Glomerular endothelial cell (primary cell): ENCODE measurements around the gene ROR2. TPM values are rescaled to one million over a fixed set of nuclear protein-coding genes. Genes with fewer than 3 reads are reported as not detected.

Experiments
- DNase-seq: peaks from one replicate; pipeline ENCODE4 v3.0.0-alpha.2; 2011; ENCODE audit warnings: low read depth, low spot score; ENCODE audit errors: extremely low read depth
- total RNA-seq: library from RNA; depleted of rRNA; stranded (reverse); fragments of >200 nt; gene quantifications from 2 replicates; pipeline ENCODE4 v1.2.3, GENCODE V29; 2015

Gene ROR2
- total RNA-seq, 1 donor from 2014 or later, result 0.12 TPM

DNA sequence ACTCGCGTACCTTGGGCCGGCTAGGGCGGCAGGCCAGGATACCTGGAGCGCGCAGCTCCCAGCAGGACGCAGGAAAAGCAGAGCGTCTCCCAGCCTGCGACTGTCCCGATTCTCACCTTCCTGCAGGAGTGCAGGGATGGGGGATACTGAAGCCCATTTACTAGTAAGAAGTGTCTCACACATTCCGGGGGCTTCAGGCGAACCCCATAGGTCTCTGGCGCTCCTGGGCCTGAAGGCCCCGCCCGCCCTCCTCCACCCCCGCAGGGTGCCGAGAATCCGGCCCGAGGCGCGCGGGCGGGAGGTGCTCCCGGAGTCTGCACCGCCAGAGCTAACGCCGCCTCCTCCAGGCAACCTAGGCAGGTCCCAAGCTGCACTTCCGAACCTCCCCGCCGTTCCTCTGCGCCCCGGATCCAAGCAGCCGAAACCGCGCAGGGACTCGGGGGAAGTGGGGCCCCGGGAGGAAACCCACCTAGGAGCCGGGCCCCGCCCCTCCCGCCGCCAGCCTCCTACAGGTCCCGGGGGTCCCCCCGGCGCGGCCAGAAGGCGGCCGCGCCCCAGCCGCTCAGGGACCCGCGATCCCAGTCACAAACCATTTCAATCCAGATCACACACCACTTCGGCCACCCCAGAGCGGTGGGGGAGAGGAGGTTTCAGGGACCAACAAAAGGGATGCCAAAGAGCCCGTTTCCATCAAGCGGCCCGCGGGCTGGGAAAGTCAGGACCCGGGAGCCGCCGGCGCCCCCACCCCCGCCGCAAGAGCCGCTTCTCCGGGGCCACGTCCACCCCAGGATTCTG lies 1.2 kb downstream of the ROR2 start:
- DNase-seq, result no peak

DNA sequence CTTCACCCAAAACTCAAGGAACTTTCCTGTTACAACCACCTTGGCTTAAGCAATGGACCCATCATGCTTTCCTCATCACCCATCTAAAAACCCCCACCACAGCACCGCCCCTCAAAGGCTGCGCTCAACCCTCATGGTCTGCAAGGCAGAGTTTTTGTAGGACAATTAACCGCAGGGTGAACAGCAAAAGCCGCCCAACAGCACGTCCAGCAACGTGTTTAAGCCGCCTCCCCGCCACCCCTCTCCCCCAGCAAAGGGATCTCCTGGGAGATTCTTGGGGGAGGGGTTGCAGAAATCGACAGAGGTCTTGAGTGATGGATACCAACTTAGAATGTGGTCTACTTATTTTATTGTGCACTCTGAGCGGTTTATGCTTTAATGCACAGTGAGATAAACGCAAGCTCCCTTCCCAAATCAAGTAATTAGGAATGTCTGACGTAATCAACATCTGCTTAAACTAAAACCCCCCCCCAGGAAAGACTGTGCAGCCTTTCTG lies 1.9 kb downstream of the ROR2 start:
- no peak for DNase-seq

GRCh38 chr9:91946653-91947488 lies 3.2 kb downstream of the ROR2 start:
- no peak for DNase-seq

DNA sequence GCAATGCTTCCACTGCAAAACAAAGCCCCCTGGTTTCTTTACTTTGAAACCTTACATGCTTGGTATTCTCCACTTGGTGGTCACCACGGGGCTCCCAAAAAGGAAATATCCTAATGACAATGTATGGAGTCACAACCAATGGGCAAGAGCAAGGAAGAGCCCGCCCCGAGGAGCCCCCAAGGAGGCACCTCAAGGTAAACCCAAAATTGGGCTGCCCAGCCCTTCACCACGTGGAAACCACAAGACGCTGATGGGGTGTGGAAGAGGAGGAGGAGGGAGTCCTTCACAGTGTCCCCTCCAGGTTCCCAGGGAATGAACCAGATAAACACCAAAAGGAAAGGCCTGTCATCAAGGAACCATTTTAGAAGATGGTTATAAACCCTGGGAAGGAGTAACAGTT lies 3.8 kb downstream of the ROR2 start:
- no peak for DNase-seq

GRCh38 chr9:91945277-91946085 lies 4.5 kb downstream of the ROR2 start:
- DNase-seq, result no peak

DNA sequence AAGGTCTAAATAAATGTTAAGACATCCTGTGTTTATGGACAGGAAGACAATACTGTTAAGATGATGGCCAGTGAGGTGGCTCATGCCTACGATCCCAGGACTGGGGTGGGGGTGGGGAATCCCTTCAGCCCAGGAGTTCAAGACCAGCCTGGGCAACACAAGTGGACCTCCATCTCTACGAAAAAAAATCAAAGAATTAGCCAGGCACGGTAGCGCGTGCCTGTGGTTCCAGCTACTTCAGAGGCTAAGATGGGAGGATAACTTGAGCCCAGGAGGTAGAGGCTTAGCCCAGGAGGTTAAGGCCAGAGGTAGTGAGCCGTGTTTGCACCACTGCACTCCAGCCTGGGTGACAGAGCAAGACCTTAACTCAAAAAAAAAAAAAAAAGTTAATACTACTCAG lies 5.3 kb downstream of the ROR2 start:
- no peak for DNase-seq

GRCh38 chr9:91943478-91944470 lies 6.3 kb downstream of the ROR2 start:
- no peak for DNase-seq

GRCh38 chr9:91942201-91942600 lies 7.8 kb downstream of the ROR2 start:
- DNase-seq, result no peak

DNA sequence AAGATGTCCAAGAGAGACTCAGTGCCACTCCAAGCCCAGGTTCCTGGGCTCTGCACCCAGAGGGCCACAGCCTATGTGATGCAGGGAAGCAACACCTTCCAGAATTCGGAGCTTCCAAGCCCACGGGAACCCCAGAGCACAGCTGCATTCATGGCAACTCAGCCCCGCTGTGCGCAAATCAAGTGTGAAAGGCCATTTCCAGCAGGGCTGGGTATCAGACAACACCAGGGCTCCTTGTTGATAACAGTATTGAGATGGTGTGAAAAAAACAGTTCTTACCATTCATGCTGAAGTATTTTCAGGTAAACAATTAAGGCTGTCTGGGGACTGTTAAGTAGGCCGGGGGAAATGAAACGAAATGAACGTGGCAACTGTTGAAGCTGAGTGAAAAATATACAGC lies 10.1 kb downstream of the ROR2 start:
- no peak for DNase-seq

GRCh38 chr9:91937727-91938126 lies 12.3 kb downstream of the ROR2 start:
- no peak for DNase-seq

DNA sequence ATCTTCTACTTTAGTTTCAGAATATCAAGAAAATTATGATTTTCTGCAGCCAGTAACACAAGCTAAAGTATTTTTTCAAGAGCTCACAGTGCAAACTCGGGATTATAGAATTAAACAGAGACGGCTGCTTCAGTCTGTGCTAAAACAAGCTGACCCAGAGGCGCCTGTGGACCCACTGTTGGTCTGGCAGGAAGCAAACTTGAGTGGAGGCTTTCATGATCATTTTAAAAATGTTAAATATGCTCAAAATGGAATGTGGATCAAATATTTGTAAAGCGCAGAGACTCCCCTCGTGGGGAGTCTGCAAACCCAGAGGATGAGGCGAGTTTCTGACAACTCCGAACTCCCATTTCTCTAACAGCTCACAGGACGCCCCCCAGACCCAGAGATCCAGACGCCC lies 13.0 kb downstream of the ROR2 start:
- no peak for DNase-seq

DNA sequence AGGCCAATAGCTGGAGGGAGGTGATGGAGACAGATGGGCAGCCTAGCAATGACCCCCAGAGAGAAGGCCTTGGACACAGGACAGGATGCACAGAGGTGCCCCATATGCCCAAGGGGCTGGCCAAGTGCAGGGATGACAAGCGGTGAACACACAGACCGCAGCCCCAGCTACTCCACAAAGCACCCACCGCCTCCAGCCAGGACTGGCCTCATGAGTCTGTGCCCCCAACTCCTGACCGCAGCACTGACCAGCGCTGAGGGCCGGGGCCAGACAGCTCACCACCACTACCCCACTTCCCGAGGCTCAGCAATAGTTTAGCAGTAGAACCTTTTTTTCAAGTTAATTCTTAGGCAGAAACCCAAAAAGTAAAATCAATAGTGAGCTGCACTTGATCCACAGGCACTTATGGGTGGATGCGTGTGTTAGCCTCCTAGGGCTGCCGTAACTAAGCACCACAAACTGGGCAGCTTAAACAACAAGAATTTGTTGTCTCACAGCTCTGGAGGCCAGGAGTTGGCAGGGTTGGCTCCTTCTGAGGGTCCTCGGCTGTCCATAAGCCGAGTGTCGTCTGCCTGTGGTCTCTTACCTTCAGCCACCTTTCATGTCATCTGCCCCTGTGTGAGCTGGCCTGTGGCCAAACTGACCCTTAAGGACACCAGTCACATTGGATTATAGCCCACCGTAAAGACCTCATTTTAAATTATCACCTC lies 14.1 kb downstream of the ROR2 start:
- no peak for DNase-seq

- DNase-seq, result no peak
These were observed 14.8 kb downstream of the ROR2 start for GRCh38 chr9:91935066-91935749.

DNA sequence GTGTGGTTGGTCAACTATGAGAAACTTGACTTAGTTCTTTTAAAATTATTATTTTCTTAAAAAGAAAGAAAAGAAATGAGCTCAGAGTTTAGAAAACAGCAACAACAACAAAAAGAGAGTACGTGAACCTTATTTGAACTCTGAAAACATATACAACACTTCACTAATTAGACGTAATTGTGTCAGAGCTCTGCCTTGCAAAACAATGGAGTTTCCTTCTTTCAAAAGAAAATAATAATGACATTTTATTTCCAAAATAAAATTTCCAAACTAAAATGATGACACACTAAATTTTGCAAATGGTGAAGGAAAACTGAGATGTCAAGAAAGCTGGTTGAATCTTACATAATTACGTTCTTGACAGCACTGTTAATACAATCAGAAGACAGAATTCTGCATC lies 15.4 kb downstream of the ROR2 start:
- DNase-seq, result no peak

DNA sequence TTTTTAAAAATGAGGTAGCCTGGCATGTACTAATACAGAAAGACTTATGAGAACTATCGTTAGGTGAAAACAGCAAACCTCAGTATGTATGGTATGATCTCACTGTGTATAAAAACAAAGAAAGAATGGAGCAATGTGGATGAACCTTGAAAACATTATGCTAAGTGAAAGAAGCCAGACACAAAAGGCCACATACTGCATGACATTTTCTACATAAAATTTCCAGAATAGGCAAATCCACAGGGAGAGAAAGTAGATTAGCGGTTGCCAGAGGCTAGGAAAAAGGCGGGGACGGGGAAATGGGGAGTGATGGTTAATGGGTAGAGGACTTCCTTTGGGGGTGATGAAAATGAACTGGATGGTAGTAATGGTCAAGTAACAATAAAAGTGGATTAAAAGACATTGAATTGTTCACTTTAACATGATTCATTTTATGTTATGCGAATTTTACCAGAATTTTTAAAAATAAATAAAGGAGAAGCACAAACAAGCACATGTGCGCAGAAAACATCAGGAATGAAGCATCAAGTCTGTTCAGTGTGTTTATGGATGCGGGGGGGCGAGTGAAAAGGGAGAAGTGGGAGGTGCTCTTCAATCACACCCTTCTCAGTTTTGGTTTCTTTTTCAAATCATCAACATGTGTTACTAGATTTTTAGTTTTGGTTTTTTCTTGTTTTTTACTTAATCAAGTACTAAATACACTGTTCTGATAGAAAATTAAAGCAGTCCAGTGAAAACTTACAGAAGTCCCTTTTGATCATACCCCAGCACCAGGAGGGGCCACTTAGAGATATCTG lies 16.3 kb downstream of the ROR2 start:
- DNase-seq, result no peak

- DNase-seq, result no peak
These were observed 19.6 kb downstream of the ROR2 start for GRCh38 chr9:91930475-91930874.

DNA sequence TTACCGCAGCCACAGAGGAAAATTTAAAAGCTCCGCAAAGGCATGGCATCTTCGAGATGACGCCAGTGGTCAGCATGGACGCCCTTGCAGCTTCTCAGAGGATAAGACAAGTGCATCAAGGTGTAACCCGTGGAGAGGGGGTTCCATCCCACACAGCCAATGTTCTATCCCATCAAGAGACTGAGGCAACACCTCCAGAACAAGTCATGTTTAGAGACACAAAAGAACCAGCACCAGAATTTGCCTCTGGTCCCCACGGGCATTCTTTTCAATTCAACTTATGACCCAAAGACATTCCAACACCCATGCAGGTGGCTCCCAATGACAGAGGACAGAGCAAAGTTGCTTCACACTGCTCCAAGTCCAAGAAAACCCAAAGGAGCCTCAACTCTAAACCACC lies 20.7 kb downstream of the ROR2 start:
- DNase-seq, result no peak
